Thyroid gland (tissue), 4 donors: ENCODE measurements around the gene AHNAK2.

Experiments
- POLR2A ChIP-seq, 2 donors: fragments of 450-650 bp; IDR thresholded peaks; one replicate each; pipeline ENCODE4 v1.6.1; 2017; ENCODE audit warnings: antibody characterized with exemption in 2 of 2, mild to moderate bottlenecking in 2 of 2, moderate library complexity in 1 of 2
- TF ChIP-seq, protein P1 (sequence below), 6 experiments: fragments of 200-600 bp in 3 of 6; fragments of 450-650 bp in 3 of 6; sonication (generic) in 3 of 6; IDR thresholded peaks; one replicate each; pipeline ENCODE4 v1.5.1; 2016 to 2019; ENCODE audit warnings: antibody characterized with exemption in 6 of 6, mild to moderate bottlenecking in 2 of 6, inconsistent platforms in 1 of 6, moderate library complexity in 1 of 6

- TF ChIP-seq, protein P1, sequence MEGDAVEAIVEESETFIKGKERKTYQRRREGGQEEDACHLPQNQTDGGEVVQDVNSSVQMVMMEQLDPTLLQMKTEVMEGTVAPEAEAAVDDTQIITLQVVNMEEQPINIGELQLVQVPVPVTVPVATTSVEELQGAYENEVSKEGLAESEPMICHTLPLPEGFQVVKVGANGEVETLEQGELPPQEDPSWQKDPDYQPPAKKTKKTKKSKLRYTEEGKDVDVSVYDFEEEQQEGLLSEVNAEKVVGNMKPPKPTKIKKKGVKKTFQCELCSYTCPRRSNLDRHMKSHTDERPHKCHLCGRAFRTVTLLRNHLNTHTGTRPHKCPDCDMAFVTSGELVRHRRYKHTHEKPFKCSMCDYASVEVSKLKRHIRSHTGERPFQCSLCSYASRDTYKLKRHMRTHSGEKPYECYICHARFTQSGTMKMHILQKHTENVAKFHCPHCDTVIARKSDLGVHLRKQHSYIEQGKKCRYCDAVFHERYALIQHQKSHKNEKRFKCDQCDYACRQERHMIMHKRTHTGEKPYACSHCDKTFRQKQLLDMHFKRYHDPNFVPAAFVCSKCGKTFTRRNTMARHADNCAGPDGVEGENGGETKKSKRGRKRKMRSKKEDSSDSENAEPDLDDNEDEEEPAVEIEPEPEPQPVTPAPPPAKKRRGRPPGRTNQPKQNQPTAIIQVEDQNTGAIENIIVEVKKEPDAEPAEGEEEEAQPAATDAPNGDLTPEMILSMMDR (IDR thresholded peaks at IDR 0.05): no peak
- TF ChIP-seq POLR2A (IDR thresholded peaks at IDR 0.05): no peak
Measured at GRCh38 chr14:104968541-104969401, 9.4 kb downstream of the AHNAK2 start.
